Measurements from ENCODE around the gene GID8. TPM values are rescaled to one million over a fixed set of nuclear protein-coding genes. Genes with fewer than 3 reads are reported as not detected.
A peak's percentile ranks its signal among the peaks of the same experiment; 100 is the strongest.

GID8 gene
- total and polyA plus RNA-seq, 2 of the 13 experiments (the other 11 are each of a cell fraction or from before 2014, with no cell fraction given) = 39.6 to 59.8 TPM

DNA sequence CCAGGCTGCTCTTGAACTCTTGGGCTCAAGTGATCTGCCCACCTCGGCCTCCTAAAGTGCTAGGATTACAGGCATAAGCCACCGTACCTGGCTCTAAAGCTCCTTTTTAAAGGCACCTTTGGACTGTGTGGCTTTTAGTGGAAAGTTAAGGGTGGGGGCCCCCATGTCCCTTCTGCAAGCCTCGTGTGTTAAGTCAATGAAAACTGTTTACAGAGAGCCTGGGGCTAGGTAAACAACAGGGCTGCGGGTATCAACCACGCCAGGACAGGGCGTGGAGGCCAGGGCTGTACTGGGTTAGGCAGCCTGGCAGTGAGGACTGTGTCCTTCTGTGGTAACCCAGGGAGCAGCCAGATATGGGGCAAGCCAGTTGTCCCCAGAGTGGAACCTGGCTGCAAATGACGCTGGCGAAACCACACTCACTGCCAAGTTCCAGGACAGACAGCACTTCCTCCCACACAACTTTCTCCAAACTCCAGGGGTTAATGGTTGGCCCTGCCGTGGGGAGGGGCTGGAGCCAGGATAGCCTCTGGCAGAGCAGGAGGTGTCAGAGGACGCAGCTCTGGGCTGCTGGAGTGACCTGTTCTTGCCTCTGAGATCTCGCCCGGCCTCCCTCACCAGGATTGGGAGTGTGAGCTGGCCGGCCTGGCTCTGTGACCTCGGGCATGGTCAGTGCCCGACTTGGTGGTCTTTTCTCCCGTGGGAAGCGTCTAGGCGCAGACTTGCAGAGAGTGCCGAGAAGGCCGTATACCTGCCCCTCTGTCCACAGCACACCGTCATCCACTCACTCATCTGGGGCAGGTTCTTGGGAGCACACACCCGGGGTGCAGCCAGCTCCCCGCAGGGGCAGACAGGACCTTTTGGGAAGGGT lies 17.8 kb downstream of the GID8 start (continued):
- TF ChIP-seq HNRNPH1 (optimal IDR thresholded peaks at IDR 0.05; ENCODE audit: low read depth, low read length) (peak; percentile 34), MAF1 (CRISPR knock-in tag; IDR thresholded peaks at IDR 0.05; ENCODE audit: borderline replicate concordance) (peak; percentile 85; the same call in 1 of the 2 replicates), RFXAP (CRISPR knock-in tag; IDR thresholded peaks at IDR 0.05; ENCODE audit: borderline replicate concordance) (peak; percentile 94), XRCC5 (optimal IDR thresholded peaks at IDR 0.05; ENCODE audit: low read length) (peak; percentile 95), ZFAT (CRISPR knock-in tag; conservative IDR thresholded peaks at IDR 0.05) (no peak), SAFB2 (CRISPR knock-in tag; IDR thresholded peaks at IDR 0.05; ENCODE audit: borderline replicate concordance, low read depth) (peak; percentile 28; the same call in 1 of the 2 replicates)
- TF ChIP-seq, protein P1, sequence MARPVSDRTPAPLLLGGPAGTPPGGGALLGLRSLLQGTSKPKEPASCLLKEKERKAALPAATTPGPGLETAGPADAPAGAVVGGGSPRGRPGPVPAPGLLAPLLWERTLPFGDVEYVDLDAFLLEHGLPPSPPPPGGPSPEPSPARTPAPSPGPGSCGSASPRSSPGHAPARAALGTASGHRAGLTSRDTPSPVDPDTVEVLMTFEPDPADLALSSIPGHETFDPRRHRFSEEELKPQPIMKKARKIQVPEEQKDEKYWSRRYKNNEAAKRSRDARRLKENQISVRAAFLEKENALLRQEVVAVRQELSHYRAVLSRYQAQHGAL (CRISPR knock-in tag; IDR thresholded peaks at IDR 0.05; ENCODE audit: not compliant biosample characterization) = no peak
- TF ChIP-seq, protein P2, sequence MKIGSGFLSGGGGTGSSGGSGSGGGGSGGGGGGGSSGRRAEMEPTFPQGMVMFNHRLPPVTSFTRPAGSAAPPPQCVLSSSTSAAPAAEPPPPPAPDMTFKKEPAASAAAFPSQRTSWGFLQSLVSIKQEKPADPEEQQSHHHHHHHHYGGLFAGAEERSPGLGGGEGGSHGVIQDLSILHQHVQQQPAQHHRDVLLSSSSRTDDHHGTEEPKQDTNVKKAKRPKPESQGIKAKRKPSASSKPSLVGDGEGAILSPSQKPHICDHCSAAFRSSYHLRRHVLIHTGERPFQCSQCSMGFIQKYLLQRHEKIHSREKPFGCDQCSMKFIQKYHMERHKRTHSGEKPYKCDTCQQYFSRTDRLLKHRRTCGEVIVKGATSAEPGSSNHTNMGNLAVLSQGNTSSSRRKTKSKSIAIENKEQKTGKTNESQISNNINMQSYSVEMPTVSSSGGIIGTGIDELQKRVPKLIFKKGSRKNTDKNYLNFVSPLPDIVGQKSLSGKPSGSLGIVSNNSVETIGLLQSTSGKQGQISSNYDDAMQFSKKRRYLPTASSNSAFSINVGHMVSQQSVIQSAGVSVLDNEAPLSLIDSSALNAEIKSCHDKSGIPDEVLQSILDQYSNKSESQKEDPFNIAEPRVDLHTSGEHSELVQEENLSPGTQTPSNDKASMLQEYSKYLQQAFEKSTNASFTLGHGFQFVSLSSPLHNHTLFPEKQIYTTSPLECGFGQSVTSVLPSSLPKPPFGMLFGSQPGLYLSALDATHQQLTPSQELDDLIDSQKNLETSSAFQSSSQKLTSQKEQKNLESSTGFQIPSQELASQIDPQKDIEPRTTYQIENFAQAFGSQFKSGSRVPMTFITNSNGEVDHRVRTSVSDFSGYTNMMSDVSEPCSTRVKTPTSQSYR (CRISPR knock-in tag; IDR thresholded peaks at IDR 0.05; ENCODE audit: borderline replicate concordance) = peak; percentile 84; the same call in 1 of the 2 replicates
- TF ChIP-seq, protein P3, sequence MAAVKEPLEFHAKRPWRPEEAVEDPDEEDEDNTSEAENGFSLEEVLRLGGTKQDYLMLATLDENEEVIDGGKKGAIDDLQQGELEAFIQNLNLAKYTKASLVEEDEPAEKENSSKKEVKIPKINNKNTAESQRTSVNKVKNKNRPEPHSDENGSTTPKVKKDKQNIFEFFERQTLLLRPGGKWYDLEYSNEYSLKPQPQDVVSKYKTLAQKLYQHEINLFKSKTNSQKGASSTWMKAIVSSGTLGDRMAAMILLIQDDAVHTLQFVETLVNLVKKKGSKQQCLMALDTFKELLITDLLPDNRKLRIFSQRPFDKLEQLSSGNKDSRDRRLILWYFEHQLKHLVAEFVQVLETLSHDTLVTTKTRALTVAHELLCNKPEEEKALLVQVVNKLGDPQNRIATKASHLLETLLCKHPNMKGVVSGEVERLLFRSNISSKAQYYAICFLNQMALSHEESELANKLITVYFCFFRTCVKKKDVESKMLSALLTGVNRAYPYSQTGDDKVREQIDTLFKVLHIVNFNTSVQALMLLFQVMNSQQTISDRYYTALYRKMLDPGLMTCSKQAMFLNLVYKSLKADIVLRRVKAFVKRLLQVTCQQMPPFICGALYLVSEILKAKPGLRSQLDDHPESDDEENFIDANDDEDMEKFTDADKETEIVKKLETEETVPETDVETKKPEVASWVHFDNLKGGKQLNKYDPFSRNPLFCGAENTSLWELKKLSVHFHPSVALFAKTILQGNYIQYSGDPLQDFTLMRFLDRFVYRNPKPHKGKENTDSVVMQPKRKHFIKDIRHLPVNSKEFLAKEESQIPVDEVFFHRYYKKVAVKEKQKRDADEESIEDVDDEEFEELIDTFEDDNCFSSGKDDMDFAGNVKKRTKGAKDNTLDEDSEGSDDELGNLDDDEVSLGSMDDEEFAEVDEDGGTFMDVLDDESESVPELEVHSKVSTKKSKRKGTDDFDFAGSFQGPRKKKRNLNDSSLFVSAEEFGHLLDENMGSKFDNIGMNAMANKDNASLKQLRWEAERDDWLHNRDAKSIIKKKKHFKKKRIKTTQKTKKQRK (IDR thresholded peaks at IDR 0.05; ENCODE audit: low read length) = no peak
- TF ChIP-seq, protein P4, sequence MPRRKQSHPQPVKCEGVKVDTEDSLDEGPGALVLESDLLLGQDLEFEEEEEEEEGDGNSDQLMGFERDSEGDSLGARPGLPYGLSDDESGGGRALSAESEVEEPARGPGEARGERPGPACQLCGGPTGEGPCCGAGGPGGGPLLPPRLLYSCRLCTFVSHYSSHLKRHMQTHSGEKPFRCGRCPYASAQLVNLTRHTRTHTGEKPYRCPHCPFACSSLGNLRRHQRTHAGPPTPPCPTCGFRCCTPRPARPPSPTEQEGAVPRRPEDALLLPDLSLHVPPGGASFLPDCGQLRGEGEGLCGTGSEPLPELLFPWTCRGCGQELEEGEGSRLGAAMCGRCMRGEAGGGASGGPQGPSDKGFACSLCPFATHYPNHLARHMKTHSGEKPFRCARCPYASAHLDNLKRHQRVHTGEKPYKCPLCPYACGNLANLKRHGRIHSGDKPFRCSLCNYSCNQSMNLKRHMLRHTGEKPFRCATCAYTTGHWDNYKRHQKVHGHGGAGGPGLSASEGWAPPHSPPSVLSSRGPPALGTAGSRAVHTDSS (CRISPR knock-in tag; conservative IDR thresholded peaks at IDR 0.05) = no peak
- TF ChIP-seq, protein P5, sequence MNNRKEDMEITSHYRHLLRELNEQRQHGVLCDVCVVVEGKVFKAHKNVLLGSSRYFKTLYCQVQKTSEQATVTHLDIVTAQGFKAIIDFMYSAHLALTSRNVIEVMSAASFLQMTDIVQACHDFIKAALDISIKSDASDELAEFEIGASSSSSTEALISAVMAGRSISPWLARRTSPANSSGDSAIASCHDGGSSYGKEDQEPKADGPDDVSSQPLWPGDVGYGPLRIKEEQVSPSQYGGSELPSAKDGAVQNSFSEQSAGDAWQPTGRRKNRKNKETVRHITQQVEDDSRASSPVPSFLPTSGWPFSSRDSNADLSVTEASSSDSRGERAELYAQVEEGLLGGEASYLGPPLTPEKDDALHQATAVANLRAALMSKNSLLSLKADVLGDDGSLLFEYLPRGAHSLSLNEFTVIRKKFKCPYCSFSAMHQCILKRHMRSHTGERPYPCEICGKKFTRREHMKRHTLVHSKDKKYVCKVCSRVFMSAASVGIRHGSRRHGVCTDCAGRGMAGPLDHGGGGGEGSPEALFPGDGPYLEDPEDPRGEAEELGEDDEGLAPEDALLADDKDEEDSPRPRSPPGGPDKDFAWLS (CRISPR knock-in tag; IDR thresholded peaks at IDR 0.05; ENCODE audit: borderline replicate concordance) = 0 out of 2 replicates have a peak, but pooled peaks have one; percentile 15
- TF ChIP-seq, protein P6, sequence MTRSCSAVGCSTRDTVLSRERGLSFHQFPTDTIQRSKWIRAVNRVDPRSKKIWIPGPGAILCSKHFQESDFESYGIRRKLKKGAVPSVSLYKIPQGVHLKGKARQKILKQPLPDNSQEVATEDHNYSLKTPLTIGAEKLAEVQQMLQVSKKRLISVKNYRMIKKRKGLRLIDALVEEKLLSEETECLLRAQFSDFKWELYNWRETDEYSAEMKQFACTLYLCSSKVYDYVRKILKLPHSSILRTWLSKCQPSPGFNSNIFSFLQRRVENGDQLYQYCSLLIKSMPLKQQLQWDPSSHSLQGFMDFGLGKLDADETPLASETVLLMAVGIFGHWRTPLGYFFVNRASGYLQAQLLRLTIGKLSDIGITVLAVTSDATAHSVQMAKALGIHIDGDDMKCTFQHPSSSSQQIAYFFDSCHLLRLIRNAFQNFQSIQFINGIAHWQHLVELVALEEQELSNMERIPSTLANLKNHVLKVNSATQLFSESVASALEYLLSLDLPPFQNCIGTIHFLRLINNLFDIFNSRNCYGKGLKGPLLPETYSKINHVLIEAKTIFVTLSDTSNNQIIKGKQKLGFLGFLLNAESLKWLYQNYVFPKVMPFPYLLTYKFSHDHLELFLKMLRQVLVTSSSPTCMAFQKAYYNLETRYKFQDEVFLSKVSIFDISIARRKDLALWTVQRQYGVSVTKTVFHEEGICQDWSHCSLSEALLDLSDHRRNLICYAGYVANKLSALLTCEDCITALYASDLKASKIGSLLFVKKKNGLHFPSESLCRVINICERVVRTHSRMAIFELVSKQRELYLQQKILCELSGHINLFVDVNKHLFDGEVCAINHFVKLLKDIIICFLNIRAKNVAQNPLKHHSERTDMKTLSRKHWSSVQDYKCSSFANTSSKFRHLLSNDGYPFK (CRISPR knock-in tag; IDR thresholded peaks at IDR 0.05; ENCODE audit: borderline replicate concordance) = peak; percentile 65; the same call in 1 of the 2 replicates
